Measurements from ENCODE around the gene ANKRD17.

DNA sequence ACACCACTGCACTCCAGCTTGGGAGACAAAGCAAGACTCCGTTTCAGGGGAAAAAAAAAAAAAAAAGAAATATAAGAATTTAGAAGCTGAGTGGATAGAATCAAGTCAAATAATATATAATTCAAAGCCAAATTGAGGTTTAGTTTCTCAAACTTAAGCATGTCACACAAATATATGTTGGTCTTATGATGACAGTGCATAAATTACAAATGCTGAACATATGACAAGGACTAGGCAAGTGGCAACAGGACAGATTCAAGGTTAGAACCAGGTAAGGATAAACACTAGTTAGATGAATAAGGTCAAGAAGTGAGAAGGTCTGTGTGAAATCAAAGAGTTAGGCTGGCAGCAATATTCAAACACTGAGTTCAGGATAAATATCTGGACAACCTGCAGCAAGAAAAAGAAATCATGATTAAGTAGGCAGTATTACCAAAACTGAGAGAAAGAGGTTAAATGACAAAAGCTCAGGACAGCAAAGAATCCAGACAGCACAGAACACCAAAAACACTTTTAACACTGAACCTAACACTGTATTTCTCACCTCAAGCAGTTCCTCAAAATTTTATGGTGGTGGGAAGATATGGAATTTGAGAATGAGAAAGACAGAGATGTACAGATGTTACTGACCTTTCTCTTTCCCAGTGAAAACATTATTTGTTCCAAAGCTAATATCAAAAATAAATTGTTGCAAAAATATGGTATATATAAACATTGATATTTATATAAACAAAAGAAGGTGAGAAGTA is 45.4 kb downstream of the ANKRD17 start:
- TF ChIP-seq, protein P1, sequence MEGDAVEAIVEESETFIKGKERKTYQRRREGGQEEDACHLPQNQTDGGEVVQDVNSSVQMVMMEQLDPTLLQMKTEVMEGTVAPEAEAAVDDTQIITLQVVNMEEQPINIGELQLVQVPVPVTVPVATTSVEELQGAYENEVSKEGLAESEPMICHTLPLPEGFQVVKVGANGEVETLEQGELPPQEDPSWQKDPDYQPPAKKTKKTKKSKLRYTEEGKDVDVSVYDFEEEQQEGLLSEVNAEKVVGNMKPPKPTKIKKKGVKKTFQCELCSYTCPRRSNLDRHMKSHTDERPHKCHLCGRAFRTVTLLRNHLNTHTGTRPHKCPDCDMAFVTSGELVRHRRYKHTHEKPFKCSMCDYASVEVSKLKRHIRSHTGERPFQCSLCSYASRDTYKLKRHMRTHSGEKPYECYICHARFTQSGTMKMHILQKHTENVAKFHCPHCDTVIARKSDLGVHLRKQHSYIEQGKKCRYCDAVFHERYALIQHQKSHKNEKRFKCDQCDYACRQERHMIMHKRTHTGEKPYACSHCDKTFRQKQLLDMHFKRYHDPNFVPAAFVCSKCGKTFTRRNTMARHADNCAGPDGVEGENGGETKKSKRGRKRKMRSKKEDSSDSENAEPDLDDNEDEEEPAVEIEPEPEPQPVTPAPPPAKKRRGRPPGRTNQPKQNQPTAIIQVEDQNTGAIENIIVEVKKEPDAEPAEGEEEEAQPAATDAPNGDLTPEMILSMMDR (conservative IDR thresholded peaks at IDR 0.05; ENCODE audit: low read depth, low read length), result no peak
- no peak for TF ChIP-seq EZH2 (IDR thresholded peaks at IDR 0.05; ENCODE audit: low read length, unreplicated experiment)
